ENCODE results near the gene ADCY3. TPM values are rescaled to one million over a fixed set of nuclear protein-coding genes. Genes with fewer than 3 reads are reported as not detected.
A peak's percentile ranks its signal among the peaks of the same experiment; 100 is the strongest.

ADCY3 gene
- total RNA-seq: 25.3 TPM

DNA sequence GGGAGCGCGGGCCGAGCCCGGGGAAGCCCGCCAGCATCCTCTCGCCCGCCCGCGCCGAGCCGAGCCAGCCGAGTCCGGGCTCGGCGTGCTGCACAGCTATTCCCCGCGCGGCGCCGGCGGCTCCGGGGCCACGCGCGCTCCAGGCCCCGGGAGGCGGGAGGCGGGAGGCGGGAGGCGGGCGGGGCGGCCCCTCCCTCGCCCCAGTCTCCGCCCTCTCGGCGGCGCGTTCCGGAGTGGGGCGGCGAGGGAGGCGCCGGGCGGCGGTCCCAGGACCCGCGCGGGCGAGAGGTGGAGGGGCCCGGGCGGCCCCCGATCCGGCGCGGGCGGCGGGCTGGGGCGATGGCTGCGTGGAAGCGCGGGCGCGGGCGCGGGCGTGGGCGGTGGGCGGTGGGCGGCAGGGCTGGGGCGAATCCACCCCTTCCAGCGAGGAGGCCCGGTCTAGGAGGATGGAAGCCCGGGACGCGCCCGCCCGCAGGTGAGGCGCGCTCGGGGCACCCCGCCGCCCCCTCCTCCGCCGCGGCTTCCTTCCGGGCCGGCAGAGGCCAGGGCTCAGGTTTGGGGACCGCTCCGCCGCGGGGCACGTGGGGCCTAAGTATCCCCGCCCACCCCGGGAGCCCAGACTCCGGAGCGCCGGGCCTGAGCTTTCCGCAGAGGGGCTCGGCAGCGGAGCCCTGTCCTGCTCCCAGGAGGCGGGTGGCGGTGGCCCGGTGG is at the start of gene ADCY3:
TSS of gene ADCY3 (minus strand) at position 140 of the 711 bp plus-strand sequence. CDS start 1,250 bp downstream, outside the sequence.
- no peak for DNase-seq

GRCh38 chr2:24969784-24970183 is 49.7 kb upstream of the ADCY3 start:
- DNase-seq: no peak

- DNase-seq: no peak
Measured at GRCh38 chr2:24961903-24962302, 41.9 kb upstream of the ADCY3 start.

GRCh38 chr2:24959761-24960160 is 39.7 kb upstream of the ADCY3 start:
- DNase-seq: no peak

GRCh38 chr2:24958411-24958935 is 38.4 kb upstream of the ADCY3 start:
- no peak for DNase-seq

DNA sequence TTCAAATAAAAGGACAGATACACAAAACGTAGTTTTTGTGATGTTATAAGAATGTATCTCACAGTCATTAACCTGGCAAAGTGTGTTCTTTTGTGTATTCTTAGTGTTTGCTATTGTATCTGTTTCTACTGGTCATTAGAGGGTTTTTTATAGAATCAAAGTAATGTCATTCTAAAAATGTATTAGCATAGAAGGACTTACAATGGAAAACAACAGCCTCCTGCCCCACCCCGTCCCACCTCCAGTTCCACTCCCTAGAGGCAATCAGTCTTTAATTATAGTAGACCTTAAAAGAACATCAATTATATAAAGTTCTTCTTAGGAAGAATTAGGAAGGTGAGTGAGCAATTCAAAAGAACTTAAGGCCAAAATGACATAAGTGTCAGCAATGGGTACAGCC is 37.9 kb upstream of the ADCY3 start:
- DNase-seq: no peak

GRCh38 chr2:24957221-24957620 is 37.2 kb upstream of the ADCY3 start:
- no peak for DNase-seq

DNA sequence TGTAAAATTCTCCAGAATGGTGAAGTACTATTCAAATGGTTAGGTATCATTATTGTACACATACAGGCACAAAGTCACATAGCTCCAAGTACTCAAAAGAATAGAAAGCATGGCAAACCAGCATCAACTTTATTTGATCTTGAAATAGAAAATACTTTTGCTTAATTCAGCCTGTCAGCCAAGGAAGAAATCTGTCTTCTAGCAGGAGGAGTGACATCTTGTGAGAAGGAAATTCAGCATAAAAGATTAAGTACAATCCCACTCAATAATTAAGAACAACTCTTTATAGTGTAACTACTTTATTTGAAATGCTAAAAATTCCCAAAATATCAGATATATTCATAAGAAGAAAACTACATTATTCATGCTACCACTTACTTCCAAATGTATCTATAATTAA is 35.9 kb upstream of the ADCY3 start:
- DNase-seq: no peak

DNA sequence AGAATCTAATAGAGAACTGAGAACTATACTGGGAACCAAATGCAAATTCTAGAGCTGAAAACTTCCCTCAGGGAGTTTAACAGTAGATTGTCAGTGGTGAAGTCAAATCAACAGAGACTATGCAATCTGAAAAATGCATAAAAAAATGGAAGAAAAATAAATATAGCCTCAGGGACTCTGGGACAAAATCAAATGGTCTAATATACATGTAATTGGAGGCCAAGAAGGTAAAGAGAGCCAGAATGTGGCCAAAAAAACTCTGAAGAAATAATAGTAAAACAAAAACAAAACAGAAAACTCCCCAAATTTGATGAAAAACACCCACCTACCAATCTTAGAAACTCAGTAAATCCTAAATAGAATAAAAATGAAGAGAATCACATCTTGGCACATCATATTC is 35.2 kb upstream of the ADCY3 start:
- DNase-seq: no peak

- DNase-seq: no peak
Measured at GRCh38 chr2:24950102-24950501, 30.1 kb upstream of the ADCY3 start.

DNA sequence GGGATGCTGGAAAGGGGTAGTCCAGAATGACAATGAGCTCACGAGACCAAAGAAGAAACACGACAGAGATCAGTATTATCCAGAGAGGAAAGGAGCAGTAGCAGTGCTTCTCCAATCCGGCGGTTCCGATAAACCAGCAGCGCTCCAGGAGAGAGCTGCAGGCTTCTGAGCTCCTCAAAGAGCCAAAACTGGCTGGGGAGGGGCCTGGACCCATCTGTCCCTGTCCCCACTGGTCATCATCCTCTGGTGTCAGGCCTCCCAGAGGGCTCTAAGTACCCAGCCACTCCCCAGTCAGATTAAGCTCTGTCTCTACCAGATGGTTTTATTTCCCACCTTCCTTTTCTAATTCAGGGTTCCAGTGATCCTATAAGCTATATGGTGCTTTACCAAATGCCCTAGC is 28.5 kb upstream of the ADCY3 start:
- DNase-seq: no peak

DNA sequence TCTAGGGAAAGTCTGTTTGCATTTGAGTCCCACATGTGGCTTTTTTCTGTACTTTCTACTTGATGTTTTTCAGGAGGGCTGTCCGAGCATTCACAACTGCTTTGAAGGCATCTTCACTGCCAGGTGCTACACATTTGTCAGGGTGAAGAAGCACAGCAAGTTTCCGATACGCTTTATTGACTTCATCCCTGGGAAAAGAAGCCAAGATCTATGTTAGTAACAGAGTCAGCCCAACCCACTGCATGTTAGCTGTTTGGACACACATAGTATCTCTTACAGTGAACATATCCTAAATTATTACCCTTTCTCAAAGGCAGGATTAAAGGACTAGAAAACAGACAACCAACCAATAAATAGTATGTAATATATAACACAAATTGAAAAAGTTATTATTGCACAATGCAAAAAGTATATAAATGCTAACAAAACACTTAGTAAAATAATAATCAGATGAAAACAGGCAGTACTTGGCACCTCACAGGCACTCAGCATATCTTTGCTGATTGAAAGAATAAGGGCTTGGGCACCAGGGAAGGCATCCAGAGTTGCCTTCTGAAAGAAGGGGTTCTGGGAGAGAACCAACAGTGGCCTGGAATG is 27.6 kb upstream of the ADCY3 start:
- DNase-seq: no peak

GRCh38 chr2:24945907-24946306 is 25.9 kb upstream of the ADCY3 start:
- DNase-seq: no peak

DNA sequence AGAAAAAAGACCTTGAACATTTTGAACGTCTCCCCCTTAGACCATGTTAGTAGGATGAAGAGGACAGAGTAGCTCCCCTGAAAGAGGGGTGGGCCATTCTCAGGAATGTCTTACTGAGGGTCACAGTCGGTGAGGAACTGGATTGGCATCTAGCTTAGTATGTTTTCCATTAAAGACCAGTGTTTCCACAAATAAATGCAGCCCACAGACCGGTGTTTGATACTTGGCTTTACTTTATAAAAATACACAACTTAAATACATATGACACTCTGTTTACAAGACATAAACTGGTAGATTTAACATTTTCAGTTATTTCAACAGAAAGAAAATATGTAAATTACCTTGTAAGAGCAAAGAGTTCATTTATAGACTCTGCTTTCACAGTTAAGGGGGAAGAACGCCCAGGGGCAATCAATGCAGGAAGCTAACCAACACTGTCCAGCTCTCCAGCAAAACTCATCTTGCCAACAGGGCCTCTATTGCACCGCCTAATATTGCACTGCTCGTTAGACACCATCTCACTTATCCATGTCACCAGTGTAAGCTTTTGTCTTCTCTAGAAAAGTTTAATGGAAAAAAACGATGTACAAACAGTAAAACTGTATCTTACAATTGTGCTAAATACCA is 23.5 kb upstream of the ADCY3 start:
- no peak for DNase-seq

- DNase-seq: no peak
Measured at GRCh38 chr2:24939353-24939752, 19.3 kb upstream of the ADCY3 start.

- no peak for DNase-seq
Measured at GRCh38 chr2:24937236-24937635, 17.2 kb upstream of the ADCY3 start.

DNA sequence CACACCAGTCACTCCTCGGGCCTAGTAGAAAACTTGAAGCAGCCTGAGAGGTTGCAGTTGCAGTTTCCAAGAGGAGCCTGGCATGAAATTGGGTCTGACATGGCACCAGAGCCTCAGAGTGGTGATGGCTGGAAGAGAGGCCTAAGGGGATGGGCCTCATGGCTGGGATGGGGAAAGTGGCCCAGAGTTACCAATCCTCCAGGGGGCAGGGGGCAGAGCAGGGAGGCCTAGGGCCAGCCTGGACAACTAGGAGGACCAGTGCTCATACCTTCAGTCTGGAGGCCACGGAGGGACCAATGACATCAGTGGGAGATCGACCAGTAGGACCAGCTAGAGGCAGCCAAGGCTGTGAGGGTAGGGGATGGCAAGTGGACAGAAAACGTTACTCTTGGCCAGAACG is 15.1 kb upstream of the ADCY3 start:
- no peak for DNase-seq

- no peak for DNase-seq
Measured at GRCh38 chr2:24932715-24933114, 12.7 kb upstream of the ADCY3 start.

DNA sequence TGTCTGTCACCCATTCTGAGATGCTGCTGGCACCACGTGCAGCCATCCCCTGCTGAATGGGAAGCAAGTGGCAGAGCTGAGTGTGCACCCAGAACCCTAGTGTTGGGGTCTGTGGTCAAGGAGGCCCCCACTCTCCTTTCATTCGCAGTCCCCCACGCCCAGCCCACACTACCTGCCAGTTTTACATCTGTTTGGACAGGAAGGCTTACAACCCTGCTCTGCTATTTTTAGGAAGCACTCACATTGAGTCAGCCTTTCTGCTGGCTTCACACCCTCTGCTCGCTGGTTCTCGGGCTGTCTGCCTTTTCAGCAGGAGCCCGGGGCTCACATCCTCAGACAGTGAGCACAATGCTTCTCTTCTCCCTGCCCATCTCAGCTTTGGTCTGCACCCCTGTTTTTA is 10.7 kb upstream of the ADCY3 start:
- no peak for DNase-seq

GRCh38 chr2:24929230-24929629 is 9.2 kb upstream of the ADCY3 start:
- DNase-seq: no peak

DNA sequence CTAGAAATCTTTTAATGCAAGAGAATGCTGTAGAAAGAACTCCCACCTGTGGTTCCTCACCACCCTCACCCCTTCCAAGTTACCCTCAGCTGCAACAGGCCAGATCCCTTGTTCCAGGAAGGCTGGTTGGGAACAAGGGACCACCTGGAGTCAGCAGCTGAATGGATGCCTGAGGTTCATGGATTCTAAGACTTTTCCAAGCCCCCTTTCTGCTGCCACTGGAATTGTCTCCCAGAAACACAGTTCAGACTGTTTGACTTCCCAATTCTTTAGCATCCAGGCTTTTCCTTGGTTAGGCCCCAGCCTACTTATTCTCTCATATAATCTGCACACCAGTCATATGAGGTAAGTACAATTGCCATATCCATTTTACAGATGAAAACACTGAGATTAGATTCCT is 8.0 kb upstream of the ADCY3 start:
- no peak for DNase-seq

DNA sequence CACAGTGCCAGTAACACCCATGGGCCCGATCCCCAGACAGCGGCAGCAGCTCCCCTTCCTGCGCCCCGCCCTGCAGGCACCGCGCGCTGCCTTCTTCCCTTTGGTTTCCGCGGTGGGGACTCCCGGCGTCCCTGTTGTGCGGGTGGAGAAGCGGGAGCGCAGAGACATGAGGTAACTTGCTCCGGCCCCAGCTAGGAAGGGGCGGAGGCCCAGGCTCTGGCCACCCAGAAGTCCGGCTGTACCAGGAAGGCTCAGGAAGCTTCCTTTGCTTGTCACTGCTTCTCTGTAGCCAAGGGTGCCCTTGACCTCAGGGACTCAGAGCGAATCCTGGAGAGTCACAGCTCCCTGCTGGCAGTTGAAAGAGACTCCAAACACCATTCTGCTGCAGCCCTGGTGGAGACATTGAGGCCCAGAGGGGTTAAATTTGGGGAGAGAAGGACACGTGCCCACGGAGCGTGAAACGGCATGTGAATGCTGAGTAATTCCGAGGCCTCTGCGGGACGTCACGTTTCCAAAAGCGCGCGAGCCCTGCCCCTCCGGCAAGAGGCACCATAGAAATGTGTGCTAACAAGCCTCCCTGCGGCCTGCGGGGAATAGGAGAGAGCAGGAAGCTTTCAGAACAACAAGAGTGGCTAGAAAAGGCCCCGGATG is 6.7 kb upstream of the ADCY3 start:
- DNase-seq: peak; percentile 30

GRCh38 chr2:24926220-24926601 is 6.2 kb upstream of the ADCY3 start:
- DNase-seq: no peak

All from skin of body (tissue), 2 donors.